ENCODE results near the gene TRIM38. TPM values are rescaled to one million over a fixed set of nuclear protein-coding genes. Genes with fewer than 3 reads are reported as not detected.

The TRIM38 gene
- total and polyA plus RNA-seq, 7 donors, result 4.2 to 13.3 (median 8.2) TPM

DNA sequence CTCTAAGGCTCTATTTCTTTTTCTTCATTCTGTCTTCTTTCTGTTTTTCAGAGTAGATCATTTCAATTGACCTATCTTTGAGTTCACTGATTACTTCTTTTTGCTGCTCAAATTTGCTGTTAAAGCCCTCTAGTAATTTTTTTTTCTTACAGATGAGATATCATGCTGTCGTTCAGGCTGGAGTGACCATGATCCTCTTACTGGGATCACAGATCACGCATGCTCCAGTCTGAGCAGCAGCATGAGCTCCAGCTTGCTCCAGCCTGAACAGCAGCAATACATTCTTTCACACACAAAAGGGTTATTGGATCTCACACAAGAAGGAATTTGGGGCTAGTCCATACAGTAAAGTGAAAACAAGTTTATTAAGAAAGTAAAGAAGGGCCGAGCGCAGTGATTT, 12.3 kb upstream of the TRIM38 start:
- TF ChIP-seq, protein P1, sequence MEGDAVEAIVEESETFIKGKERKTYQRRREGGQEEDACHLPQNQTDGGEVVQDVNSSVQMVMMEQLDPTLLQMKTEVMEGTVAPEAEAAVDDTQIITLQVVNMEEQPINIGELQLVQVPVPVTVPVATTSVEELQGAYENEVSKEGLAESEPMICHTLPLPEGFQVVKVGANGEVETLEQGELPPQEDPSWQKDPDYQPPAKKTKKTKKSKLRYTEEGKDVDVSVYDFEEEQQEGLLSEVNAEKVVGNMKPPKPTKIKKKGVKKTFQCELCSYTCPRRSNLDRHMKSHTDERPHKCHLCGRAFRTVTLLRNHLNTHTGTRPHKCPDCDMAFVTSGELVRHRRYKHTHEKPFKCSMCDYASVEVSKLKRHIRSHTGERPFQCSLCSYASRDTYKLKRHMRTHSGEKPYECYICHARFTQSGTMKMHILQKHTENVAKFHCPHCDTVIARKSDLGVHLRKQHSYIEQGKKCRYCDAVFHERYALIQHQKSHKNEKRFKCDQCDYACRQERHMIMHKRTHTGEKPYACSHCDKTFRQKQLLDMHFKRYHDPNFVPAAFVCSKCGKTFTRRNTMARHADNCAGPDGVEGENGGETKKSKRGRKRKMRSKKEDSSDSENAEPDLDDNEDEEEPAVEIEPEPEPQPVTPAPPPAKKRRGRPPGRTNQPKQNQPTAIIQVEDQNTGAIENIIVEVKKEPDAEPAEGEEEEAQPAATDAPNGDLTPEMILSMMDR (IDR thresholded peaks at IDR 0.05), result no peak
- TF ChIP-seq POLR2A (IDR thresholded peaks at IDR 0.05) (no peak), POLR2AphosphoS5 (IDR thresholded peaks at IDR 0.05) (no peak), EP300 (IDR thresholded peaks at IDR 0.05) (no peak)
- no peaks in the 10 kb centered on the region for H3K36me3 ChIP-seq
- WGBS, 2 donors, result 82 to 84% methylated on average over 4 of the region's 4 CpGs
- DNase-seq, result no peak
- H3K4me1 ChIP-seq, result no peaks in the 10 kb centered on the region
- H3K27ac ChIP-seq, result no peak overlapping the region
- H3K9me3 ChIP-seq, result no peaks in the 10 kb centered on the region
- no peak overlapping the region for H3K4me3 ChIP-seq
- intact Hi-C loops (cut with DNase I), result no loop called here
- no peaks in the 10 kb centered on the region for H3K27me3 ChIP-seq

DNA sequence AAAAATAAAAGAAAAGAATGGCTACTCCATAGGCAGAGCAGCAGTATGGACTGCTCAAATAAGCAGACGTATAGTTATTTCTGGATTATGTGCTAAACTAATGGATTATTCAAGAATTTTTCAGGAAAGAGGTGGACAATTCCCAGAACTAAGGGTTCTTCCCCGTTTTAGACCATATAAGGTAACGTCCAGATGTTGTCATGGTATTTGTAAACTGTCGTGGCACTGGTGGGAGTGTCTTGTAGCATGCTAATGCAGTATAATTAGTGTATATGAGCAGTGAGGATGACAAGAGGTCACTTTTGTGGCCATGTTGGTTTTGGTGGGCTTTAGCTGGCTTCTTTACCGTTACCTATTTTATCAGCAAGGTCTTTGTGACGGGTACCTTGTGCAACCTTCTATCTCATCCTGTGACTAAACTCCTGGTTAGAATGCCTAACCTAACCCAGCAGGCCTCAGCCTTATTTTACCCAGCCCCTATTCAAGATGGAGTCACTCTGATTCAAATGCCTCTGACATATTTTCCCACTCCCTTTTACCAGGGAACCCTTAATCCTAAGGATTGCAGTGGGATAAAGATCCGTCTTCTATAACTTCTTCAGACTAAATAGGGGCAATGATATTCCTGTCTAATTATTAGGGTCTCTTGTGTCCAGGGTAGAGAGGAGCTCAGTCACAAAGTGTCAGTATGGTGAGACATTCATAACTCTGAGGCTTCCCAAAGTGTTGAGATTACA, 11.1 kb upstream of the TRIM38 start:
- no peak overlapping the region for H3K4me3 ChIP-seq

DNA sequence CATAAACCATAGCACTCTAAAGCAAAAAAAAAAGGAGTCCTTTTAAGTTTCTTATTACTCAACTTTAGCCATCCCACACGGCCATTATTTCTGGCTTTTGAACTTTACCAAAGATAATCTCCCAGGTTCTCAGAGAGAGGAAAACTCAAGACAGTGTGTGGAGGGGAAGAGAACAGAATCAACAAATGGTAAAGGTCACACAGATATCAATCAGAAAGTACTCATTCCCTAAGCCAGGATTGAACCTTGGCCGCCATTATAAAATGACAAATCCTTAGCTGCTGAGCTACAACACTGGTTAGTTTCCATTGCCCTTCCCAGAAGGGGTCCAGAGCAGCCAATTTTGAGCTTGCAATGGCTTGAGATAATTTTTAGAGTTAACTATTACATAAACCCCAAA, 10.1 kb upstream of the TRIM38 start:
- Histone ChIP-seq H3K36me3 (no peaks in the 10 kb centered on the region), H3K9me3 (no peaks in the 10 kb centered on the region), H3K4me1 (no peaks in the 10 kb centered on the region), H3K27me3 (no peaks in the 10 kb centered on the region), H3K27ac (no peak overlapping the region), H3K4me3 (no peak overlapping the region)
- intact Hi-C loops (cut with DNase I), result no loop called here
- TF ChIP-seq, protein P1 (IDR thresholded peaks at IDR 0.05), result no peak
- TF ChIP-seq POLR2AphosphoS5 (IDR thresholded peaks at IDR 0.05), result no peak
- no peak for TF ChIP-seq POLR2A (IDR thresholded peaks at IDR 0.05)
- no peak for TF ChIP-seq EP300 (IDR thresholded peaks at IDR 0.05)
- WGBS, 2 donors, result 93 to 94% methylated on average over 2 of the region's 2 CpGs
- DNase-seq, result no peak

More for the DNA sequence above, 11.1 kb upstream of the TRIM38 start:
- intact Hi-C loops (cut with DNase I), result no loop called here
- H3K36me3 ChIP-seq, result no peaks in the 10 kb centered on the region
- H3K27me3 ChIP-seq, result no peaks in the 10 kb centered on the region
- WGBS, 2 donors, result 79 to 87% methylated on average over 7 of the region's 7 CpGs
- DNase-seq, result no peak
- no peaks in the 10 kb centered on the region for H3K9me3 ChIP-seq
- TF ChIP-seq, protein P1 (IDR thresholded peaks at IDR 0.05), result no peak
- TF ChIP-seq POLR2AphosphoS5 (IDR thresholded peaks at IDR 0.05) (no peak), POLR2A (IDR thresholded peaks at IDR 0.05) (no peak), EP300 (IDR thresholded peaks at IDR 0.05) (no peak)
- no peaks in the 10 kb centered on the region for H3K4me1 ChIP-seq
- H3K27ac ChIP-seq, result no peak overlapping the region

DNA sequence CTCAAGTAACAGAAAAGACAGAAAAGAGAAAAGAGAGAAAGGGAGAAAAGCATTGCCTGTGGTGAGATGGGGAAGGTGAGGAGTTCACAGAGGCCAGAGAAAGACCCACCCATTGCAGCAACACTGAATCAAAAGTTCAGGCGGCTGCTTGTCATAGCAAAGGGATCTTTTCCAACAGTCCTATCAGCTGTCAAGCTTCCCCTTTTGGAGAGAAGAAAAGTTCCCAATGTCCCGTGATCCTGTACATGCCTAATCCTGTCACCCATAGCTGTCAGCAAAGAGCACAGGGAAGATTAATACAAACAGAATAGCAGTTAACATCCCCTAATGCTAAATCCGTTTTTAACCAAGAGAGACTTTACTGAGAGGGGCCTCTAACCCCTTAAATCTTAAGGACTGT, 8.9 kb upstream of the TRIM38 start:
- DNase-seq, result no peak
- Histone ChIP-seq H3K9me3 (no peaks in the 10 kb centered on the region), H3K4me3 (no peak overlapping the region), H3K27ac (no peak overlapping the region), H3K4me1 (no peaks in the 10 kb centered on the region), H3K27me3 (no peaks in the 10 kb centered on the region), H3K36me3 (no peaks in the 10 kb centered on the region)
- 71 to 90% methylated on average over 3 of the region's 3 CpGs for WGBS, 2 donors
- TF ChIP-seq POLR2A (IDR thresholded peaks at IDR 0.05) (no peak), POLR2AphosphoS5 (IDR thresholded peaks at IDR 0.05) (no peak), EP300 (IDR thresholded peaks at IDR 0.05) (no peak)
- TF ChIP-seq, protein P1 (IDR thresholded peaks at IDR 0.05), result no peak
- intact Hi-C loops (cut with DNase I), result no loop called here

DNA sequence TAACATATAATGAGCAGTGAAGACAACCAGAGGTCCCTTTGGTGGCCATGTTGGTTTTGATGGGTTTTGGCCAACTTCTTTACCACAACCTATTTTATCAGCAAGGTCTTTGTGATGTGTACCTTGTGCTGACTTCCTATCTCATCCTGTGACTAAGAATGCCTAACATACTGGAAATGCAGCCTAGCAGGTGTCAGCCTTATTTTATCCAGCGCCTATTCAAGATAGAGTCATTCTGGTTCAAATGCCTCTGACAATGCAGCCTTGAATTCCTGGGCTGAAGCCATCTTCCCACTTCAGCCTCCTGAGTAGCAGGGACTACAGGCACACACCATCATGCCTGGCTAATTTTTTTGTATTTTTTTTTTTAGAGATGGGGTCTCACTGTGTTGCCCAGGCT, 7.8 kb upstream of the TRIM38 start:
- no peaks in the 10 kb centered on the region for H3K36me3 ChIP-seq
- DNase-seq, result no peak
- no peaks in the 10 kb centered on the region for H3K9me3 ChIP-seq
- TF ChIP-seq POLR2A (IDR thresholded peaks at IDR 0.05) (no peak), POLR2AphosphoS5 (IDR thresholded peaks at IDR 0.05) (no peak), EP300 (IDR thresholded peaks at IDR 0.05) (no peak)
- TF ChIP-seq, protein P1 (IDR thresholded peaks at IDR 0.05), result no peak
- WGBS, 2 donors, result 0 to 83% methylated on average over 1 of the region's 1 CpG
- no peak overlapping the region for H3K27ac ChIP-seq
- intact Hi-C loops (cut with DNase I), result no loop called here
- no peak overlapping the region for H3K4me3 ChIP-seq
- no peaks in the 10 kb centered on the region for H3K4me1 ChIP-seq
- no peaks in the 10 kb centered on the region for H3K27me3 ChIP-seq

Data from sigmoid colon (tissue), 7 donors.